Activated CD8-positive, alpha-beta T cell treated with anti-CD3 and anti-CD28 coated beads for 36 hours (primary cell): Measurements from ENCODE around the gene IER3IP1. TPM values are rescaled to one million over a fixed set of nuclear protein-coding genes. Genes with fewer than 3 reads are reported as not detected.

Experiments used
- ATAC-seq: fragments of 200-7000 bp; cut with Tn5 transposase; one replicate; pipeline ENCODE4 v1.10.0; 2021; ENCODE audit warnings: mild to moderate bottlenecking, moderate library complexity
- CTCF ChIA-PET: fragments of 350-600 bp; sonication (Branson Sonifier 250); formaldehyde crosslinking; loops from one replicate; lab custom pipeline; 2021; ENCODE audit warnings: antibody characterized with exemption; lab: Charles Lee
- POLR2A ChIA-PET: fragments of 350-600 bp; sonication (Branson Sonifier 250); formaldehyde crosslinking; loops from one replicate; lab custom pipeline; 2021; ENCODE audit warnings: antibody characterized with exemption; lab: Charles Lee
- DNase-seq: peaks from one replicate; pipeline ENCODE4 v3.0.0-alpha.2; 2020
- H3K27ac Mint-ChIP-seq: one replicate; pipeline ENCODE4 v1.8.0; 2021; ENCODE audit warnings: mild to moderate bottlenecking, mixed read lengths
- H3K27me3 Mint-ChIP-seq: one replicate; pipeline ENCODE4 v1.8.0; 2021; ENCODE audit warnings: mixed read lengths
- H3K36me3 Mint-ChIP-seq: one replicate; pipeline ENCODE4 v1.8.0; 2021; ENCODE audit warnings: low read depth, mixed read lengths
- H3K4me1 Mint-ChIP-seq: one replicate; pipeline ENCODE4 v1.8.0; 2021; ENCODE audit warnings: low read depth, mixed read lengths
- H3K4me3 Mint-ChIP-seq: one replicate; pipeline ENCODE4 v1.8.0; 2021; ENCODE audit warnings: mild to moderate bottlenecking, moderate library complexity, mixed read lengths
- H3K9me3 Mint-ChIP-seq: one replicate; pipeline ENCODE4 v1.8.0; 2021; ENCODE audit warnings: mixed read lengths
- intact Hi-C: fragments of 100-400 bp; cut with micrococcal nuclease; formaldehyde crosslinking; loops from one replicate; pipeline ENCODE4 v1.10.0; 2022
- total RNA-seq, 2 experiments: library from RNA; stranded (reverse); gene quantifications; one replicate each; pipeline ENCODE4 v1.2.3, GENCODE V29; 2021
- TF ChIP-seq, protein P1 (sequence below): fragments of 200-600 bp; IDR thresholded peaks from one replicate; pipeline ENCODE4 v1.8.0; 2022; ENCODE audit warnings: antibody characterized with exemption, mild to moderate bottlenecking

Gene IER3IP1, protein sequence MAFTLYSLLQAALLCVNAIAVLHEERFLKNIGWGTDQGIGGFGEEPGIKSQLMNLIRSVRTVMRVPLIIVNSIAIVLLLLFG
- 10 to 100 TPM; 11.1 to 12.7 TPM for total RNA-seq

DNA sequence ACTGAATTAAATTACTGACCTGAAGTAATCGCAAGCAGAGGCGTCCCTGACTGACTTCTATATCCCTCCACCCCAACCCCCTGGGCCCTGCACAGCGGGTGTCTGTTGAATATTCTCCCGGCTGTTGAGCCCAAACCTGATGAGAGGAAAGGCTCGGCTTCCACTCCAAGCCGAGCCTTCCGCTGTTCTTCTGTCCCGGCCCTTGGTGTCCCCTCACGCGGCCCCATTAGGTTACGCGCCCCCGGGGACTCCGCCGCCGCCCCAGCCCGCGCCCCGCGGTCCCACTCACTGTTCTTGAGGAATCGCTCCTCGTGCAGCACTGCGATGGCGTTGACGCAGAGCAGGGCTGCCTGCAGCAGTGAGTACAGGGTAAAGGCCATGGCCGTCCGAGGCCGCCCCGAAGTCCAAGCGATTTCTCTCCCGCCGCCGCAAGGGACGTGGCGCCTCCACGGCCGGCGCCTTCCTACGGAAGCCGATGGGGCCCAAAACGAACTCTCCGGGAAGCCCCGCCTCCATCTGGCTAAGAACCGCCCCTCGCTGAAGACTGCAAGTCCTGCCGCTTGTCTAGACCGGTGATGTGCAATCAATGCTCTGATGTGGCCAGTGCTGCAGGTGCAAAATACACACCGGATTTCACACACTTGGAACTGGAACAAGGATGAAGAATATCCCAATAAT is at the start of gene IER3IP1:
Gene IER3IP1, minus strand, starts transcription at position 467 of the 678 bp plus-strand sequence. Its CDS starts 87 bp downstream, at position 380.
- CTCF ChIA-PET: interaction anchor here (1.7 kb wide), 1 partner anchor 29 kb away, joined by 4 read pairs; no protein-coding TSS in a partner anchor

DNA sequence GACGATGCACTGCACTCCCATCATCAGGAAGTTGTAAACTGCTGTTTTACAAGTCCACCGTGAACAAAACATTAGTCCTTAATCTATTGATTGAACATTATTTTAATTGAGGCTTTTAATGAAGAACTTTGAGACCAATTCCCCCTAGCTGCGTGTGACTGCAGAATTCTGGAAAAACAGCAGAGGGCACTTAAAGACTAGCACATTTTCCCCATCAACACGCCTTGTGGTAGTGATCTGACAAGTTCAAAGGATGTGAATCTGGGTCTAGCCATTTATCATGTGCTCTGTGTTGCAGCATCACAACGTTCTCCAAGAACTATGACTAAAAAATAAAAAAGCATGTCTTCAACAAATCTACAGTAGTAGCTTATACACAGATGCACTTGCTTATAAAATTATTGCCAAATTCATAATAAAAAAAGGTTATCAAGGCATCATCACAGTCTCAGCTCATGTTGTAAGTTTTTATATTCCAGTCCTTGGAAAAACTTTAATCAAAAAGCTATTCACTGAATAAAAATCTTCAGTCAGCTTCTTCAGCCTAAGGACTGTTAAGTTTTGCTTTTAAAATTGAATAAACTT is 39.5 kb upstream of the IER3IP1 start:
- ChIA-PET CTCF (interaction anchor here (0.8 to 4.6 kb wide), 20 partner anchors 12 to 557 kb away, joined by 3 to 37 read pairs (median 4); no protein-coding TSS in a partner anchor), POLR2A (no interaction called here)
- ATAC-seq (peak; percentile 74), DNase-seq (peak; percentile 36)
- H3K4me1 Mint-ChIP-seq: no peaks in the 10 kb centered on the region
- no peaks in the 10 kb centered on the region for H3K36me3 Mint-ChIP-seq
- TF ChIP-seq, protein P1, sequence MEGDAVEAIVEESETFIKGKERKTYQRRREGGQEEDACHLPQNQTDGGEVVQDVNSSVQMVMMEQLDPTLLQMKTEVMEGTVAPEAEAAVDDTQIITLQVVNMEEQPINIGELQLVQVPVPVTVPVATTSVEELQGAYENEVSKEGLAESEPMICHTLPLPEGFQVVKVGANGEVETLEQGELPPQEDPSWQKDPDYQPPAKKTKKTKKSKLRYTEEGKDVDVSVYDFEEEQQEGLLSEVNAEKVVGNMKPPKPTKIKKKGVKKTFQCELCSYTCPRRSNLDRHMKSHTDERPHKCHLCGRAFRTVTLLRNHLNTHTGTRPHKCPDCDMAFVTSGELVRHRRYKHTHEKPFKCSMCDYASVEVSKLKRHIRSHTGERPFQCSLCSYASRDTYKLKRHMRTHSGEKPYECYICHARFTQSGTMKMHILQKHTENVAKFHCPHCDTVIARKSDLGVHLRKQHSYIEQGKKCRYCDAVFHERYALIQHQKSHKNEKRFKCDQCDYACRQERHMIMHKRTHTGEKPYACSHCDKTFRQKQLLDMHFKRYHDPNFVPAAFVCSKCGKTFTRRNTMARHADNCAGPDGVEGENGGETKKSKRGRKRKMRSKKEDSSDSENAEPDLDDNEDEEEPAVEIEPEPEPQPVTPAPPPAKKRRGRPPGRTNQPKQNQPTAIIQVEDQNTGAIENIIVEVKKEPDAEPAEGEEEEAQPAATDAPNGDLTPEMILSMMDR: peak; percentile 40
- H3K9me3 Mint-ChIP-seq: no peaks in the 10 kb centered on the region
- intact Hi-C loops: no loop called here
- peaks cover 30% of the 10 kb centered on the region for H3K27me3 Mint-ChIP-seq
- no peak overlapping the region for H3K4me3 Mint-ChIP-seq
- H3K27ac Mint-ChIP-seq: no peak overlapping the region

More for the DNA sequence above, at the start of gene IER3IP1:
- TF ChIP-seq, protein P1: no peak
- POLR2A ChIA-PET: interaction anchor here (1.4 kb wide), 1 partner anchor 56 kb away, joined by 3 read pairs; no protein-coding TSS in a partner anchor
- intact Hi-C loops: loop anchor here (10.0 kb wide), 1 partner anchor 51 kb away; no protein-coding TSS in a partner anchor
- ATAC-seq (peak; percentile 94), DNase-seq (peak; percentile 92)
- Mint-ChIP-seq H3K4me1 (peaks cover 6% of the 10 kb centered on the region), H3K9me3 (no peaks in the 10 kb centered on the region), H3K27ac (no peak within 1 kb of the TSS), H3K36me3 (no peaks in the 10 kb centered on the region), H3K4me3 (peak within 1 kb of the TSS; percentile 8), H3K27me3 (no peaks in the 10 kb centered on the region)

DNA sequence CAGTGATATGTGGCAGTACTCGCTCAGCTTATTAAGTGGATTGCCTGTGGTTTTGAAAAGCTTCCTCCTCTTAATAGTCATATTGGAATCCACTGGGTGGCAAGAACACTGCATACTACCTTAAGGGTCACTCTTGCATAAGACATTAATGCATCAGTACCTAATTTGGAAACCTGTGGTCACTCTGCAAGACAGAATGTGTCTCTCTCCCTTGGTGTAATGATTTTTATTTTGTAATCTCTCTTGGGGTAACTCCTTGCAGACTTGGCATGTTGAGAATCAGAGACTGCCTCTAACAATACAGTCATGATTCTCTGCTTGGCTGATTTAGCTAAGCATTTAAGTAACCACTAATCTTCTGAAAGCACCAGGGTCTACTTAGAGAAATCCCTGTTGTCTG is 33.0 kb upstream of the IER3IP1 start:
- intact Hi-C loops: no loop called here
- ATAC-seq (no peak), DNase-seq (no peak)
- H3K27ac Mint-ChIP-seq: no peak overlapping the region
- TF ChIP-seq, protein P1: no peak
- H3K9me3 Mint-ChIP-seq: no peaks in the 10 kb centered on the region
- CTCF ChIA-PET: interaction anchor here (1.6 kb wide), 1 partner anchor 540 kb away, joined by 4 read pairs; no protein-coding TSS in a partner anchor
- H3K27me3 Mint-ChIP-seq: peaks cover 31% of the 10 kb centered on the region
- no peak overlapping the region for H3K4me3 Mint-ChIP-seq
- no peaks in the 10 kb centered on the region for H3K36me3 Mint-ChIP-seq
- H3K4me1 Mint-ChIP-seq: no peaks in the 10 kb centered on the region
- POLR2A ChIA-PET: no interaction called here

GRCh38 chr18:47206945-47207637 is 30.9 kb upstream of the IER3IP1 start:
- ChIA-PET CTCF (no interaction called here), POLR2A (no interaction called here)
- no peak overlapping the region for H3K27ac Mint-ChIP-seq
- H3K4me1 Mint-ChIP-seq: no peaks in the 10 kb centered on the region
- no peaks in the 10 kb centered on the region for H3K36me3 Mint-ChIP-seq
- H3K4me3 Mint-ChIP-seq: no peak overlapping the region
- intact Hi-C loops: no loop called here
- peaks cover 26% of the 10 kb centered on the region for H3K27me3 Mint-ChIP-seq
- no peaks in the 10 kb centered on the region for H3K9me3 Mint-ChIP-seq
- TF ChIP-seq, protein P1: no peak
- DNase-seq (no peak), ATAC-seq (no peak)
